GM12875 (cell line): ENCODE data around the gene TSPAN31.

Experiments used
- H3K4me3 ChIP-seq: one replicate; pipeline ENCODE4 v1.5.1; 2011; ENCODE audit warnings: low read depth, low read length, control low read depth
- CTCF ChIP-seq: IDR thresholded peaks from 2 replicates; pipeline ENCODE4 v1.5.1; 2011; ENCODE audit warnings: low read depth, mild to moderate bottlenecking, control low read depth, inconsistent platforms, low read length, moderate library complexity, borderline replicate concordance; ENCODE audit not compliant: insufficient read depth

TSPAN31 gene

GRCh38 chr12:57751788-57752667 is 7.2 kb downstream of the TSPAN31 start, which contains the start of gene CDK4:
CDK4 (minus strand) TSS chr12:57752310; CDS start chr12:57751717, 593 bp downstream.
- peak within 1 kb of the TSS; percentile 83 for H3K4me3 ChIP-seq
- no peak for TF ChIP-seq CTCF

- TF ChIP-seq CTCF = no peak
Observed at GRCh38 chr12:57752668-57753000, 7.8 kb downstream of the TSPAN31 start.

DNA sequence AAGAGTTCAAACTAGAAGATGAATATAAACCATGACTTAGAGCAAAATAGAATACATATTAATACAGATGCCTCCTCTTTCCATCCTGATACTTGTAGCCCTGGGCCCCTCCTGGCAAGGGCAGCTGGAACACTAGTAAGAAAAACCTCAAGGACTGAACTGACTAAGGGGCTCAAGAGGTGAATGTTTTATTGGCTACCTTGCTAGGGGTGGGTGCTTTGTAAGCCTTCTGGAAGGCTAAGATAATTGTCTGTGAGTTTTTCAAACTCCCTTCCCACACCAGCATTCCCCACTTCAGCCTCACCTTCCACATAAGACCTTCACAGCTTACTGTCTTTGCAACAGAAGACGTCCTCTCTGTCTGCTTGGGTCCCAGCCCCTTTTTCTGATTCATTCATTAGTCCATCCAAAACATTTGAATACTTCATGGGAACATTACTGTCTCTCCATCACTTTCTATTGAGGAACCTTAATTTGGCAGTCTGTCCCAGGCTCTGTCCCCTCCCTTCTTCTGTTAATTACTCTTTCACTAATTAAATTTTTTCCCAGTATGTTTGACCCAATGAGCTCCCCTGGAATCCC is 9.0 kb downstream of the TSPAN31 start:
- H3K4me3 ChIP-seq = no peak overlapping the region
- no peak for TF ChIP-seq CTCF

More at GRCh38 chr12:57752668-57753000, 7.8 kb downstream of the TSPAN31 start:
- H3K4me3 ChIP-seq = no peak overlapping the region

- peak within 1 kb of the TSS; percentile 76 for H3K4me3 ChIP-seq
- TF ChIP-seq CTCF = no peak
Observed at GRCh38 chr12:57754411-57755193, 9.8 kb downstream of the TSPAN31 start, which contains the start of gene MARCHF9. MARCHF9 (plus strand) TSS chr12:57755103; CDS start chr12:57755529, 426 bp downstream.

- peak overlapping the region; percentile 76 for H3K4me3 ChIP-seq
- TF ChIP-seq CTCF = no peak
Observed at GRCh38 chr12:57755194-57755453, 10.3 kb downstream of the TSPAN31 start.

DNA sequence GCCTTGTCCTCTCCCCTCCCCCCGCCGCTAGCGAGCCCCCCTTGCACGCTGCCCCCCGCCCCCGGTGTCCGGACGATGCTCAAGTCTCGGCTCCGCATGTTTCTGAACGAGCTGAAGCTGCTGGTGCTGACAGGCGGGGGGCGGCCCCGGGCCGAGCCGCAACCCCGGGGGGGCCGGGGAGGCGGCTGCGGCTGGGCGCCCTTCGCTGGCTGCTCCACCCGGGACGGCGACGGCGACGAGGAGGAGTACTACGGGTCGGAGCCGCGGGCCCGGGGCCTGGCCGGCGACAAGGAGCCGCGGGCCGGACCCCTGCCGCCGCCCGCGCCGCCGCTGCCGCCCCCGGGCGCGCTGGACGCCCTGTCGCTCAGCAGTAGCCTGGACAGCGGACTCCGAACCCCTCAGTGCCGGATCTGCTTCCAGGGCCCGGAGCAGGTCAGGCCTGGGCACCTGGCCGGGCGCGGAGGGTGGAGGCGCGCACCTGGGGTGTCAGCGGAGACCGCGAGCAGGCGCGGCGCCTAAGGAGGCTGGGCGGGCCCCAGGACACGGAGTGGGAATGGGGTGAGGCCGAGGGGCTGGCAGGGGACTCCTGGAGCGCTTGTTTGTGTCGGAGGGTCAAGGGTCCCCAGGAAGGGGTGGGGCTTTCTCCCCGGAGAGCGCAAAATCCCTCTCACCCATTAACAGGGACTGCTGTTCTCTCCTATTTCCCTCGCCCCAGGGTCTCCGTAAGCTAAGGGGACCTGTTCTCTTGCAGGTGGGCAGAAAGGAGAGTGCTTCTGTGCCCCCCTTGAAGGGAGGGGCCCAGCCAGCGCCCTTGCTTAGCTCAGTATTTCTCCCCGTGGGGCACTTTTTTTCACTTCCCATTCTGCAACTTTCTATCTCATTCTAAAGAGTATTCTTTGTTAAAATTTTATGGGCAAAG is 10.9 kb downstream of the TSPAN31 start:
- TF ChIP-seq CTCF = no peak
- peak overlapping the region; percentile 76 for H3K4me3 ChIP-seq
